ENCODE measurements around the gene VPS35L. TPM values are rescaled to one million over a fixed set of nuclear protein-coding genes. Genes with fewer than 3 reads are reported as not detected.

Gene VPS35L
- total and polyA plus RNA-seq, 2 of the 13 experiments (the other 11 are each of a cell fraction or from before 2014, with no cell fraction given): 1.4 to 1.6 TPM

- ChIA-PET POLR2A (no interaction called here), CTCF (ENCODE audit: low intra/inter-chr PET ratio, low total read pairs) (no interaction called here)
- Histone ChIP-seq H3K9me3 (ENCODE audit: low read length) (no peaks in the 10 kb centered on the region), H4K20me1 (ENCODE audit: insufficient read depth, low read length) (no peaks in the 10 kb centered on the region), H3K4me1 (ENCODE audit: insufficient read depth, low read length) (peaks cover 4% of the 10 kb centered on the region), H3K4me2 (ENCODE audit: low read depth, low read length) (no peak overlapping the region), H3K27ac (ENCODE audit: extremely low read length, insufficient read depth, low read length) (no peak overlapping the region), H3K79me2 (ENCODE audit: insufficient read depth, low read length) (no peaks in the 10 kb centered on the region), H3K36me3 (replicated peaks in 1 of 2; ENCODE audit: control insufficient read depth in 1 of 2, insufficient read depth in 2 of 2, low read length in 2 of 2) (no peaks in the 10 kb centered on the region), H3K4me3 (replicated peaks in 1 of 3; ENCODE audit: insufficient read depth in 1 of 3, low read depth in 2 of 3, low read length in 3 of 3) (no peak overlapping the region), H3K27me3 (ENCODE audit: control insufficient read depth in 1 of 2, insufficient read depth in 2 of 2, low read length in 2 of 2) (no peaks in the 10 kb centered on the region), H3K9ac (ENCODE audit: insufficient read depth, low read depth, low read length) (no peak overlapping the region), H2AFZ (ENCODE audit: low read length) (no peak overlapping the region)
- in situ Hi-C loops (cut with HindIII; ENCODE audit: extremely low pct_ligation_motif_present, low pct_unique_long_range_greater_than_20kb): no loop called here
- no peak for TF ChIP-seq KLF9 (CRISPR knock-in tag; IDR thresholded peaks at IDR 0.05; ENCODE audit: low read depth)
- no peak for TF ChIP-seq THAP8 (CRISPR knock-in tag; IDR thresholded peaks at IDR 0.05; ENCODE audit: borderline replicate concordance)
- no peak for TF ChIP-seq ZNF749 (CRISPR knock-in tag; IDR thresholded peaks at IDR 0.05; ENCODE audit: borderline replicate concordance)
- TF ChIP-seq KLF6 (CRISPR knock-in tag; IDR thresholded peaks at IDR 0.05): no peak
- TF ChIP-seq EHMT2 (IDR thresholded peaks at IDR 0.05; ENCODE audit: borderline replicate concordance, low read depth, low read length): no peak
- no peak for TF ChIP-seq IKZF4 (CRISPR knock-in tag; IDR thresholded peaks at IDR 0.05; ENCODE audit: borderline replicate concordance, low read depth, not compliant biosample characterization)
- TF ChIP-seq ATF5 (CRISPR knock-in tag; IDR thresholded peaks at IDR 0.05; ENCODE audit: low read depth): no peak
- TF ChIP-seq ZNF138 (CRISPR knock-in tag; IDR thresholded peaks at IDR 0.05; ENCODE audit: low read depth): no peak
- no peak for TF ChIP-seq ZNF251 (CRISPR knock-in tag; IDR thresholded peaks at IDR 0.05)
- no peak for TF ChIP-seq ZNF335 (CRISPR knock-in tag; IDR thresholded peaks at IDR 0.05)
- TF ChIP-seq MLLT10 (CRISPR knock-in tag; IDR thresholded peaks at IDR 0.05): no peak
- TF ChIP-seq POLR2AphosphoS5 (IDR thresholded peaks at IDR 0.05; ENCODE audit: low read depth, low read length): no peak
- BruUV-seq (replicated peaks): no TSS peak
- no peak for ATAC-seq
- no peak for DNase-seq (ENCODE audit: low spot score)
- no peak for FAIRE-seq
- intact Hi-C loops (cut with micrococcal nuclease; ENCODE audit: unreplicated experiment): no loop called here
- WGBS (ENCODE audit: low lambda C conversion rate): 73% methylated on average over 4 of the region's 4 CpGs
Observed at GRCh38 chr16:19644877-19645276, 89.4 kb downstream of the VPS35L start.

Measured in HepG2 (cell line).